Stimulated activated CD4-positive, alpha-beta T cell treated with anti-CD3 and anti-CD28 coated beads, Interleukin-1b, Interleukin-23, amount 100 ng/mL, for 48 hours (primary cell): ENCODE data around the gene PAK1.

Source experiments
- DNase-seq: peaks from one replicate; pipeline ENCODE4 v3.0.0-alpha.2; 2020

PAK1 gene

DNA sequence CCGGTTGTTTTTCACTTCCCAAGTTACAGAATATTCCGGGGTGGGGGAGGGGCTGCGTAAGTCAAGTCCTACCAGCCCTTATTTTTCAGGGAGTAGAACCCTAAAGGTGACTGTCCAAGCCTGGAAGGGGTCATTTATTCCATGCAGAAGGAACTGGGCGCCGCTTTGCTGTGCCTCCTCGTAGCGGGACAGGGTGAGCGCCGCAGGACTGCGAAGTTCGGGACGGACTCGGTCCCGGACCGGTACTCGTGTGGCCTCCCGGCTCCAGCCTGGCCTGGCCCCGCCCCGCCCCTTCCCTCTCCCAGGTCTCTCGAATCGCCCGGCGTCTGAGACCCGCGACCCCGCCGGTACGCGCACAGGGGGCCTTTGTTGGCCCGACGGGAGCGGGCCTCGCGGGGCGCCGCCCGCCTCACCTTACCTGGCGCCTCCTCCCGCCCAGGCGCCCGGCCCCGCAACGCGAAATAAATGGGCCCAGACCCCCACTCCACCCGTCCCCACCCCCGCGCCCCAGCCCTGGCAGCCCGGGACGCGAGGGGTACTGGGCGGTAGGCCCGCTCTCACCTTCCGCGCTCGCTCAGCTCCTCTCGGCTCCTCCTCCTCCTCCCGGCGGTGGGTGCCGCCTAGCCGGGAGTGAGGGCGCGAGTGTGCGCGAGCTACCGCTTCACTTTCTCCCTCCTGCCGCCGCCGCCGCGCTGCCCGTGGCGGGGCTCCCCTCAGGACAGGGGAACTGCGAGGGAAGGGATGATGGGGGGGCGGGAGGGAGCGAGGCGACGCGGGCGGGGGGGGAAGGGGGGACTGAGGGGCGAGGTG lies 698 bp downstream of the PAK1 start:
- DNase-seq, result peak; percentile 42

DNA sequence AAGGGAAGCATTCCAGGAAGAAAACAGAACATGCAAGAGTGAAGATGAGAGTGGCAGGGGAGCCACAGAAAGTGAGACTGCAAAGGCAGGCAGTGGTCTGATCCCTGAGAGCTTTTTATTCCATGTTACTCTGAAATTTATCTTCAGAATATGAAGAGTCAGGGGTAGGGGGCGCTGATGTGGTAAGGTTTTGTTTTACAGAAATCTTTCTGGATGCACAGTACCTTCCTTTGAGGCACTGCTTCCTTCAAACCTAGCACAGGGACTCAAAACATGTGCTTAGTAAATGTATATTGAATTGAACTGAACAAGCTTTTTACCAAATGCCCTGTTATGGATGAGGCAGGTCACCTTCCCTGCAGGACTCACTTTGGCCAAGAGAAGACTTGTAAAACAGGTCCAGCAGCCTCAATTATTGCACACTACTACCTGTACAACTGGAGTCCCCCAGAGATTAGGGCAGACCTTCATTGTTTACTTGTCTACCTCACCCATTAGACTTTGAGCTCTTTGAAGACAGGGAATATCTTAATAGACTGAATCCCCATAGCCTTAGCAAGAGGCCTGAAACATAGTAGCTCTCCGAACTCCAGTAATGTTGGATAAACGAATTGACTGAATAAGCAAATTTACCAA lies 2.2 kb downstream of the PAK1 start:
- DNase-seq, result no peak

DNA sequence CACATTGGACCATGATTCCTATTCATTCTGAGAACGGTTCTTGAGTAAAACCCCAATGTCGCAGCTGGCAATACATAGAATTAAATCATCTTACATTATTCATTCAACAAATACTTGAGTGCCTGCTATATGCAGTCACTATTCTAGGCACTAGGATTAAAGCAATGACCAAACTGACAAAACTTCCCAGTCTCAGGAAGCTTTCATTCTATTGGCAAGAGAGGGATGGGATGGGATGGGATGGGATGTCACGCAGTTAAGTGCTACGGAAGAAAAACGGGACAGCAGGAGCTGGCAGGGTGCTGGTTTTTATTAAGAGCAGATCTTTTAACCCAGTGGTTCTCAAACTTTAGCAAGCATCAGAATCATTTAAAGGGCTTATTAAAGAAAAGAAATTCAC lies 2.9 kb downstream of the PAK1 start:
- no peak for DNase-seq

DNA sequence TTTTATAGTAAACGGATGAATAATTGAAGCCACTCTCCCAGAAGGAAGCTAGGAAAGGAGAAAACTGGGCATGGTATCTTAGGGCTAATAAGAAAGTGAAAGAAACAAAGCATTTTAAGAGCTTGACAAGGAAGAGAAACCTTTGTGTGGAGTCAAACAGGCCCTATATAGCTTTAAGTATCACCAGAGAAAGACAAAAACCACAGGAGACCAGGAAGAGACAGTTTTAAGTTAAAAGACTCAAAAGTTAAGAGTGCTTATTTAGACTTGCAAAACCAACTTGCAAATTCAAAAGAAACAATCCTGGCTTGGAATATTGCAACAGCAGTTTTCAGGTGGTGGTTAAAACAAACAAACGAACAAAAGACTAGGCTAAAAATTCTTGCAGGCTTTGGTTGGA lies 3.4 kb downstream of the PAK1 start:
- DNase-seq, result no peak

DNA sequence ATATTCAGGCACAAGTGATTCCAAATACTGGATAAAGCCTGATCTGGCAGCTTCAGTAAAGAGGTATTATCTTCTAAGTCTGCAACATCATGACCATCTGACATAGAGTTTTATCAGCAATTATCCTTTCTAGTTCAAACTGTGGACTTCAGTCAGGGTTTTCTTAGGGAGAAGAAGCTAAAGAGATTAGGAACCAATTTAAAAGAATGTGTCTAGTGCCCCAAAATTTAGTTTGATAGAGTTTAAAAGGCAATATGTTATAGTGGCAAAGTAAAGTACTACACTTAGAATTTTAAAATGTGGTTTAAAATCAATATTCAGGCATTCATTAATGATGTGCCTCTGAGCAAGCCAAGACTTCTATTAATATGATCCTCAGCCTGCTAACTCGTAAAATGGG lies 5.4 kb downstream of the PAK1 start:
- no peak for DNase-seq

DNA sequence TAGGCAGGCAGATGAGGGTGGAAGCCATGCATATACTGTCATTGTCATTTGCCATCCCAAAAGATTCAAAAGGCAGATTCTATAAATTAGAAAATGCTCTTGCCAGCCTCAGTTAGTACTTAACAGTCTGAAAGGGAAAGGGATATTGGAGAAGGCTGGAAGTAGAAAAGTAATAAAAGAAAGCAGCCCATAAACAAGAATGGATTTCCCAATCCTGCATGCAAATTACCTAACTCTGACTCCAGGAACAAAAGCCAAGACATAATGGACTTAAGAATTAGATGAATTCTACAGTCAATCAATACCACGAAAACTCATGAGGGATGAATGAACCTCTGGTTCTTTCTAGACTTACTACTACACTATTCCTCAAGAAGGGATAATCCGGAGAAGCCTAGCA lies 5.9 kb downstream of the PAK1 start:
- no peak for DNase-seq

DNA sequence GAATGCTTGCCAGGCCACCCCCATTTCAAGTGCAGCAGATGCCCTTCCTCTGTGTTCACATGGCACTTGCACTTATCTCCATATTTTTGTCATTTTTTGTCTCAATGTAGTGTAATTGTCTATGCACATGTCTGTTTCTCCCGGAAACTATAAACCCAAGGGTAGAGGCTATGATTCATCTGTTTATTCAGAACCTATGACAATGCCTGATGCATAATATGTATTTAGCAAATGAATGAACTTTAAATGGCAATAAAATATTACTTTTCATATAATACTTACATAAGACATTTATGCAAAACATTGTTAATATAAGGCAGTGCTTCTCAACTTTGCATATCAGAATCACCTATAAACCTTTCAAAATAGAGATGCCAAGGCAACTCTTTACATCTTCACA lies 6.7 kb downstream of the PAK1 start:
- DNase-seq, result no peak

DNA sequence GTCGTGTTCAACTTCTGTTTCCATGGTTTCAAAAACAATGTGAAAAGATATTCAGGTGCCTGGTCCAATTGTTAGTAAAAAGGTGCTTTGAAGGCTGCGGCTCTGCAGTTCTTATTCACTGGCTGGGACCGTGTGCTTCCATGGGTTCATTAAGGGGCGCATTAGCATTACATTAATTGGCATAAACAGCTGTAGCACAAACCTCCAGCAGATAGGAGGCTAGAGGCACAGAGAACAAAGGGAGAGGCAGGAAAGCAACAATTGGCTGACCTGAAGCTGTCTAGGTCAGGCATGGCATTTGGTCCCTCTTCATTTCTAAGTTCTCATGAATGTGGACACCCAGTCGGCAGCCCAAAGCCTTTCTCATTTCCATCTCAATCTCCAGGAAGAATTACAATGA lies 16.6 kb downstream of the PAK1 start:
- DNase-seq, result no peak

DNA sequence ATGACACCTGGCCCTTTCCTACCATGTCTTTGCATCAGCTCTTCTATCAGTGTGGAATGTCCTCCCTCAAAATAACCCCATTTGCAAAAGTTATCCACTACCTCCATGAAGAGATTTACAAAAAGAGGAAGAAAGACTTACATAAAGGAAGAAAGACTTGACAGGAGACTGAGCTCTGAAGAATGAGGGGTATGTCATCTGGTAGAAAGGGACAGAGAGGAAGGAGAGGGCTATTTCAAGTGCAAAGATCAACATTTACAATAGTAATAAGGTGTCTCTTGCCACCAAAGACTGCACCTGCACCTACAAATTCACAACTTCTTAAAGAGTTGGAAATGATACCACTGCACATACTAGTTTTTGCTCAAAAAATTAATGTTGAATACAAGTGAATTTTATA lies 18.2 kb downstream of the PAK1 start:
- DNase-seq, result no peak

DNA sequence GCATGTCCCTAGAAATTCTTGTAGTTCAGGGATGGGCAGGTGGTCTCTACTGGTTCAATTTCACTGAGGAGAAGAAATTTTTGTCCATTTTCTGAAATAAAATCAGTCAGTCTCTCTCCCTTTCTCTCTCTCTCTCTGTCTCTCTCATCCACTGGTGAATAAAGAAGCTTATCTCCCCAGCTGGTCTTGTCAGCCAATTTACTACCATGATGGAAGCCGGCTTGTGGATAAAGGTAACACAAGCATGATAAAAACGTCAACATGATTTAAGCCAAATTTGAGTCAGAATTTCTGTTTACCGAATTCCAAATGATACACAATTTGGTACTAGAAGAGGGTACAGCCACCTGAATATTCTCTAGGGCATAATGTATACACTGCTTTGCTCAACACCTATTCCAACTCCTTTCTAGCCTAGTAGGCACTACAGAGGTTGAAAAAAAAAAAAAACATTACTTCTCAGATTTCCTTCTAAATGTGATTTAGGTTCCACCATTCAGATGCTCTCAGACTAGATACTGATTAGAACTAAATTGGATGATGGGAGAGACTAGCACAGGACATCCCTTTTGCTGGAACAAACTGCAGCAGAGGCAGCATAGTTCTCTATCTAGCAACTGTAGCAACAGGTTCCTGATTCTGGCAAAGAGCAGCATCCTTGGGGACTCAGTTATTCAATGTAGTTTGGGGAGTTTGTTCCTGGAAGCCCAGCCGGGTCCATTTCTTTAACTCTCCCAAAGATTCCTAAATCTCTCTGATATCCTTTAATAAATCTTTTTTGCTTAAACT lies 18.8 kb downstream of the PAK1 start:
- DNase-seq, result no peak

DNA sequence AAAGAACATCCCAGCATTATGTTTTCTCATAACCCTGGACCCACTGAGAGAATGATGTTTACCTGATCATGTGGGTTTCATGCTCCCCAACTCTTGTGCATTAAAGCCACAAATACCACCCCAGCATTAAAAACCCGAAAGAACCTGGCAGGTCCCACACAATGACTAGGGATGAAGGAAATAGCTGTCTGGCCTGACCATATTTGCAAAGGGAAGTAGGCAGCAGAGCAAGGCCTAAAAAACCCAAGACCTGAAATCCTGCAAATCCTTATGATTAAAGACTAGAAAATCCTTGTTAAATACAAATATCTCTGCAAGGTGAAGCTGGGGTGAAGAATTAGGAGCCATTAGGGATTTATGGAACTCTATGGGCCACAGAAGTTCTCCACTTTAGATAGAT lies 23.7 kb downstream of the PAK1 start:
- DNase-seq, result no peak

DNA sequence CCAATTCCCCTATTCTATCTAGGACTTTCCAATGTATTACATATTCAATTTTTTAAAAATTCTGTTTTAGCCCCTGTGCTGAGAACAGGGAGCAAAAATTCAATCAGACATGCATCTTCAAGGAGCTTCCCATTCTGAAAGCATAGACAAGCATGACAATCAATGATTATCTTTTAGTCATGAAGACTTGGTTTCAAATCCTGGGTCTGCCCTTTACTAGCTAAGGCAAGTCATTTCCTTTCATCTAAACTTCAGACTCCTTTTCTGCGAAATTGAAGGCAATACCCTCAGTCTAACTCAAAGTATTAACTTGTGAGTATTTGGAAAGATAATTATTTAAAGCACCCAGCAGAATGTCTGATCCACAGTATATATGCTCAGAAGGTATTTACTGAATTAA lies 24.1 kb downstream of the PAK1 start:
- DNase-seq, result no peak

DNA sequence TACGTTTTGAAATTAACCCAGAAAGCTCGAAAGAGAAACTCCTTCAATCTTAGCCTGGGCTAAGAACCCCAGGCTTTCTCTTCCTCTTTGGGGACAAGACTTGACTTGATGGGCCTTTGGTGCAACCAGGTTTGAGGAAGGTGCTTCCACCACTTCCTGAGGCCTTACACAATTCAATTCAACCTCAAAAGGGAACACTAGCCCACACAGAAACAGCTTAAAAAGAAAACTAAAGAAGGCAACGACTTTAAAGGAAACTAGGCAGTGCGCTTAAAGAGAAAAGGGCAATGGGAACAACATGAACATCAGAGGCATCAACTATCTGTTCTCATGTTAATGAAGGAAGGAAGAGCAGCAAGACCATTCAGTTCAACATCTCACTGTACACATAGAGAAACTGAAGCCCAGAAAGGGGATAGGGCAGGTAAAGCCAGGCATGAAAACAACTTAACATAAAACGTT lies 24.8 kb downstream of the PAK1 start:
- no peak for DNase-seq

DNA sequence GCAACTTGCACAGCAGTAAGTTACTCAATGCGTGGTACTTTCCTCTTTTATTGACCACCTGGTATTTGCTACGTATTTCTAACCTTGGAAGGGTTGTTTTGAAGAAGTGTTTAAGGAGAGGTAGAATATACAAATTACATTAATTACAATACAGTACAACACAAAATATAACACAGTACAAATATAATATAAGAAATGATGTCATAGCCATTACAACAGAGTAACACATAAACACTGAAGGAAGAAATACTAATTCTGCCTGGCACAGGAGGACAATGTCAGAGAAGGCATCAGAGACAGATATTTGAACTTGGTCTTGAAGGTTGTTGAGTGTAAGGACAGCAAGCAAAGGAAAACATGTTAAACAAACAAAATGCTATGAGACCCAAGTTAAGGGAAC lies 25.6 kb downstream of the PAK1 start:
- no peak for DNase-seq

DNA sequence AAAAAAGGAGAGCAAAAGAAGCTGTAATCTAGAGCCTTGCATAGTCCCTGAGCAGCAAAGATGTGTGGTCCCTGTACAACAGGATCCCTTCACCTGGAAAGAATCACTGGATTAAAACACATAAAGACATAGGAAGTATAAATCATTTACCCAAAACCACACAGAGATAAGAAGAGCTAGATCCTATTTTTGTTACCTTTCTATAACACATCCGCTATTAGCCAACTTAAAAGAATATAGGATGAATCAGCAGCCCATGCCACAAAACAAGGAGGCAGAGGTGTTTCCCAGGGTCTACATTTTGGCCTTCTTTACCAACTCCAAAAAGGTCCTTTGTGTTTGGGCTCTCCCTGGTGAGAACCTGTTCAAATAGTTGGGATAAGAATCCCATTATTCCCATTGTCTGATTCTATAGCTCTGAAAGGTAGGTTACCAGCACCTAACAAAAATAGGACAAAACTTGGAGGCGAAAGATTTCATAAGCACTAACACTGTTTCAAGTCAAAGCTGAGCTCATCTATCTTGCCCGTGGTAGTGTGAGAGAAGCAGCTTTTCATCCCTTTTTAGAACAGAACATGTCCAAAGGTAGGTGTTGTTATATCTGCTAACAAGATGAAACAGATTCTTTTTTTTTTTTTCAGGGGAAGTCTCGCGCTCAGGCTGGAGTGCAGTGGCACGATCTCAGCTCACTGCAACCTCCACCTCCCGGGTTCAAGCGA lies 26.8 kb downstream of the PAK1 start:
- DNase-seq, result no peak

DNA sequence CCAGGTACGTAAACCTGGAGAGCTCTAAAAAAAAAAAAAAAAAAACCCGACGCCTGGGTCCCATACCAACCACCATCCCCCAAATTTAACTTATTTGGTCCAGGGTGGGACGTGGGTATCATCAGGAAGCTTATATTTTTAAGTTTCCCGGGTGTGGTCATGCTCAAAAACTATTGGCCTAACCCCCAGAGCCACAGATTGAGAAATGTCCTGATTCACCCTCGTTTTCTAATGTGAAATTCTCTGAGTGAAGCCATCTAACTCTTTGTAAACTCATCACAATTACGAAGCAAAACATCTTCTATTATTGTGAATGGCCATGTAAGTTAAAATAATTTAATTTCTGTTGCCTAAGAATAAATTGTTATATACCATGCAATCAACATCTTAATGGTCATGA lies 29.6 kb downstream of the PAK1 start:
- DNase-seq, result no peak

DNA sequence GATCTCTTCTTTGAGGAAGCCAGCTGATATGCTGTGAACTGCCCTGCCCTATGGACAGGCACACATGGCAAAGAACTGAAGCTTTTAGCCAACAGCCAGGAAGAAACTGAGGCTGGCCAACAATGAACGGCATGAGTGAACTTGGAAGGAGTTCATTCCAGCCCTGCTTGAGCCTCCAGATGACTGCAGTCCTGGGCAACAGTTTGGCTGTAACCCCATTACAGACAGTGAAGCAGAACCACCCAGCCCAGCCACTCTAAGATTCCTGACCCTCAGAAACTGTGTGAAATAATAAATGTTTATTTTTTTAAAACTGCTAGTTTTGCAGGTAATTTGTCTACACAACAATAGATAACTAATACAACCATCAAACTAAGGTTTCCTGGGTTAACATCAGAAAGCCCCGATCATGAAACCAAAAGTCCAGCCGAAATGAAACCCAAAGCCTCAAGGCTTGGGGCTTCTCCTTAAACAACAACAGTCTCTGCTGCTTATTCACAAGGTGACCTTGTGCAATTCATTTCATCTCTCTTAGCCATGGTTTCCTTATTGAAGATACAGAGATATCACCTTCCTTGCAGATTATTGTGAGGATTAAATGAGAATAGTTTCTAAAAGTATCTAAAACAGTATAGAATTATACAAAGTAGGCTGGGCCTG lies 31.4 kb downstream of the PAK1 start:
- no peak for DNase-seq

DNA sequence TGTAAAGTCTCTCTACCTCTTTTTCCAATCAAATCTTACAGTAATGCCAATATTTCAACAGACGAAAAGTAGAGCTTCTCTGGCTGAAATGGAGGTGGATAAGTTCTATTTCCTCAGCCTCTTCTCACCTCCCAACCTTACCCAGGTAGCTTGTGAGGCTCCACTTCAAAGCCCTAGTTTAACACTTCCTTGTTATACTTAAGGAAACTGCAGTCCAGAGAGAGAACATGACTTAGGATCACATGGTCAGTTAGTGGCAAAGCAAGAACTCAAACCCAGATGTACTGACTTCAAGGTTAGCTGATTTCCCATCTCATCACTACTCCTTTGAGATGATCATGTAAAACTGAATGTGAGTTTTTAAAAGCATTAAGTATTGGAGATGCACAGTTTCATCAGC lies 32.5 kb downstream of the PAK1 start:
- DNase-seq, result no peak

DNA sequence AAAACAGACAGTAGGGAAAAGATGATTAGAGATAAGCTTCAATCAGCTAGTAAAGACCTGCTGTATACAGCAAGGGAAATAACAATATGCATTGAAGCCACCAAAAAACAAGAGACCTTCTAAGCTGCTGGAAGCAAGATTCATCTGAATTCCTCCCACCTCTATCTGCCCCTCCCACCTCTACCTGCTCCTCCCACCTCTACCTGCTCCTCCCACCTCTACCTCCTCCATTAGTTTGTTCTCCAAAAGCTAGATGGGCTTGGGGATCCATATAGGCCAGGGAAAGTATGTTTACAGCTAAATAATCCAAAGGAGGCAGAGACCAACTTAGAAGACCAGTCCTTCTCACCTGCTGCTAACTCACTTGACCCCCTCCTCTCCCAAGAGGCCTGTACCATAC lies 33.2 kb downstream of the PAK1 start:
- DNase-seq, result no peak

DNA sequence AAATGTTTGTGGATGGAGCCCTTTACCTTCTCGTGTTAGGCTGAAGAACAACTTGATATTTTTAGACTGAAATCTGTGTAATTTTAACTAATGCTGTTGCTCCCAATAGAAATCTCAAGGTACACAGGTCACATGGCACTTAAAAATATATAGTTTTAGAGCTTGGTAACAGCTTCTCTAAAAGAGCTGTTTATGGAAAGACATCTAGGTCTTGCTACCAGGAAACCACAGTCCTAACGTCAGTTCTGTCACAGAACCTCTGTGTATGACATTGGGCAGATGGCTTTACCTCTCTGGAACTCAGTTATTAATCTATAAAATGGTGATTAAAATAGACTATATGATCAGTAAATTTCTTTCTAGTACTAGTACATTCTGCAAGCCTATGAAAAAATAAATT lies 35.4 kb downstream of the PAK1 start:
- DNase-seq, result no peak

DNA sequence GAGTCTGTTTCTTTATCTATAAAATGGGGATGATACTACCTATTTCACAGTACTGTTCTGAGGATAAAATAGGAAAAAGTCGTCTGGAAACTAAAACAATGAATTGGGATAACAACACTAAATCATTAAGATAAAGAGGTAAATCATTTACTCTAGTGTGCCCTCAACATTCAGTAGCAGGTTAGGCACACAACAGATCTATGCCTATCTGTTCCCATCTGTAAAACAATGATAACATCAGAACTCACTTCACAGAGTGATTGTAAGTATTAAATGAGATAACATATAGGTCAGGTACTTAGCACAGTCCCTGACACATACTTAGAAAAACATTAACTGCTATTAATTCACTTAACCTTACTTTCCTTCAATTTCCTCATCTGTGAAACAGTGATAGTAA lies 36.9 kb downstream of the PAK1 start:
- no peak for DNase-seq

DNA sequence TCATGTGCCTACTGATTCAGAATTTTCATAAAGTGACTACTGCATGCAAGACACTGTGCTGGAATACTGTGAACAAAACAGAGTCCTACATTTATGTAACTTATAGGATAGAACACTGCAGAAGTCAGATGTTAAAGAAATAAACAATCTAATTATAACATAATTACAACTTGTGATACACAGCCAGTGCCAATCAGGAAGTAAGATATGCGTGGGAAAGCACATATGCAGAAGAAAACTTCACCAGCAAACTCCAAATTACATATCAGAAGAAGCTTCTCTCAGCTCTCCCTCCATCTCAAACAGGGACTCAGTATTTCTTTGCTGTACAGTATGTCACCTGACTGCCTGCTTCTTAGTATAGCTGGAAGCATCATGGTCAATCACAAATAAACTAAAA lies 37.4 kb downstream of the PAK1 start:
- no peak for DNase-seq

DNA sequence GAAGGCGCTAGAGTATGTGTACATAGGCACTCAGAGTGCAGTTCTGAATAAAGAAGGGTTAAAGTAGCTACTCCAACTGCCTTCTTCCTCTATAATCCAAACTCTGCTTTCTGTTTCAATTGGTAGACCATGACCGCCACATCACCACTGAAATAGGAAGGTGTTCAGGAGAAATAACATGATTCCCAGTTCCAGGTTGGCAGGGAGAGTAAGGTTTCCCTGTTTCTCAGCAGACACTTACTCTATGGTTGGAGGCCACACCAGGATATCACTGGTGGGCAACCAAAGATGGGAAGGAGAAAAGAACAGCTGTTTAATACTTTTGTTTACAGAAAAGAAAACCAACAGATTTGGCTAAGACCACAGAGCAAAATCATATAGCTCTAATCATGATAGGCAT lies 37.9 kb downstream of the PAK1 start:
- no peak for DNase-seq
